GM23338 (cell line): ENCODE data around the gene ZNF429. TPM values are rescaled to one million over a fixed set of nuclear protein-coding genes. Genes with fewer than 3 reads are reported as not detected.
A peak's percentile ranks its signal among the peaks of the same experiment; 100 is the strongest.

Source experiments
- ATAC-seq: fragments of 200-7000 bp; cut with Tn5 transposase; 3 replicates; pipeline ENCODE4 v1.9.1; 2020
- DNase-seq: peaks from one replicate; pipeline ENCODE4 v3.0.0-alpha.2; 2015; ENCODE audit warnings: low spot score
- H2AFZ ChIP-seq: fragments of 200-600 bp; sonication (generic); 2 replicates; pipeline ENCODE4 v1.8.0; 2016; ENCODE audit warnings: antibody characterized with exemption, mild to moderate bottlenecking, moderate library complexity
- H3F3A ChIP-seq: fragments of 200-600 bp; sonication (generic); replicated peaks from 2 replicates; pipeline ENCODE4 v1.8.0; 2017; ENCODE audit warnings: antibody characterized with exemption, mixed run types, low read depth
- H3K27ac ChIP-seq: fragments of 200-600 bp; sonication (generic); 2 replicates; pipeline ENCODE4 v1.6.1; 2016; ENCODE audit warnings: low read depth
- H3K27me3 ChIP-seq: fragments of 200-600 bp; sonication (generic); 2 replicates; pipeline ENCODE4 v1.8.0; 2016; ENCODE audit warnings: mild to moderate bottlenecking, mixed run types, moderate library complexity; ENCODE audit not compliant: insufficient read depth
- H3K36me3 ChIP-seq: fragments of 200-600 bp; sonication (generic); 2 replicates; pipeline ENCODE4 v1.8.0; 2016; ENCODE audit warnings: mild to moderate bottlenecking; ENCODE audit not compliant: insufficient read depth
- H3K4me1 ChIP-seq: fragments of 200-600 bp; sonication (generic); 2 replicates; pipeline ENCODE4 v1.8.0; 2016; ENCODE audit warnings: mild to moderate bottlenecking, moderate library complexity; ENCODE audit not compliant: insufficient read depth
- H3K4me2 ChIP-seq: fragments of 200-600 bp; sonication (generic); 2 replicates; pipeline ENCODE4 v1.7.1; 2017; ENCODE audit warnings: mixed run types
- H3K4me3 ChIP-seq: fragments of 200-600 bp; sonication (generic); 2 replicates; pipeline ENCODE4 v1.6.1; 2016; ENCODE audit warnings: mixed run types
- H3K79me2 ChIP-seq: fragments of 200-600 bp; sonication (generic); replicated peaks from 2 replicates; pipeline ENCODE4 v1.8.0; 2017; ENCODE audit warnings: mild to moderate bottlenecking; ENCODE audit not compliant: insufficient read depth
- H3K9me2 ChIP-seq: fragments of 200-600 bp; sonication (generic); 2 replicates; pipeline ENCODE4 v1.8.0; 2017; ENCODE audit not compliant: insufficient read depth
- H4K20me1 ChIP-seq: fragments of 200-600 bp; sonication (generic); replicated peaks from 2 replicates; pipeline ENCODE4 v1.8.0; 2017; ENCODE audit warnings: mild to moderate bottlenecking; ENCODE audit not compliant: insufficient read depth
- H3K27ac Mint-ChIP-seq: 2 replicates; pipeline ENCODE4 v1.8.0; 2020; ENCODE audit warnings: inconsistent platforms, mild to moderate bottlenecking, moderate library complexity, mixed read lengths
- H3K27me3 Mint-ChIP-seq: 3 replicates; pipeline ENCODE4 v1.8.0; 2022; ENCODE audit warnings: low read depth, mild to moderate bottlenecking, moderate library complexity, mixed read lengths, inconsistent platforms; ENCODE audit not compliant: insufficient read depth, poor library complexity
- H3K36me3 Mint-ChIP-seq: 3 replicates; pipeline ENCODE4 v1.8.0; 2021; ENCODE audit warnings: low read depth, mild to moderate bottlenecking, inconsistent platforms, moderate library complexity, mixed read lengths
- H3K4me1 Mint-ChIP-seq: 3 replicates; pipeline ENCODE4 v1.8.0; 2020; ENCODE audit warnings: mild to moderate bottlenecking, inconsistent platforms, mixed read lengths
- H3K4me3 Mint-ChIP-seq: 3 replicates; pipeline ENCODE4 v1.8.0; 2021; ENCODE audit warnings: moderate library complexity, mild to moderate bottlenecking, inconsistent platforms, mixed read lengths
- H3K9me3 Mint-ChIP-seq: 3 replicates; pipeline ENCODE4 v1.8.0; 2020; ENCODE audit warnings: moderate library complexity, mild to moderate bottlenecking, inconsistent platforms, mixed read lengths
- EZH2 ChIP-seq: fragments of 200-600 bp; sonication (generic); IDR thresholded peaks from one replicate; pipeline ENCODE4 v1.8.0; 2017; ENCODE audit warnings: antibody characterized with exemption, mild to moderate bottlenecking, low read depth; ENCODE audit not compliant: unreplicated experiment
- JUNB ChIP-seq: IDR thresholded peaks from one replicate; pipeline ENCODE4 v1.6.1; 2016; ENCODE audit warnings: antibody characterized with exemption; ENCODE audit not compliant: unreplicated experiment
- POLR2AphosphoS5 ChIP-seq: IDR thresholded peaks from 2 replicates; pipeline ENCODE4 v1.6.1; 2016; ENCODE audit warnings: antibody characterized with exemption, low read depth
- STAT1 ChIP-seq: IDR thresholded peaks from one replicate; pipeline ENCODE4 v1.6.1; 2016; ENCODE audit warnings: antibody characterized with exemption; ENCODE audit not compliant: unreplicated experiment
- ZNF114 ChIP-seq: fragments of 250-450 bp; sonication (Bioruptor Pico); IDR thresholded peaks from 2 replicates; pipeline ENCODE4 v1.5.0; 2020; ENCODE audit warnings: mild to moderate bottlenecking, moderate library complexity
- ZNF331 ChIP-seq: fragments of 250-450 bp; sonication (Bioruptor Pico); IDR thresholded peaks from 2 replicates; pipeline ENCODE4 v1.5.0; 2020; ENCODE audit warnings: low read depth, mild to moderate bottlenecking, moderate library complexity
- polyA plus RNA-seq: library from polyadenylated mRNA; unstranded; fragments of >200 nt; fragmentation: Nextera tagmentation; extraction: Ambion mirVana; gene quantifications from 2 replicates; pipeline ENCODE4 v1.2.1, GENCODE V29; 2016
- total RNA-seq: library from RNA; depleted of rRNA; stranded (reverse); fragments of >200 nt; shearing (Covaris generic); gene quantifications from 2 replicates; pipeline ENCODE4 v1.2.3, GENCODE V29; 2014
- TF ChIP-seq, protein P1 (sequence below): IDR thresholded peaks from one replicate; pipeline ENCODE4 v1.6.1; 2018; ENCODE audit warnings: antibody characterized with exemption; ENCODE audit not compliant: unreplicated experiment
- TF ChIP-seq, protein P2 (sequence below), 2 experiments: fragments of 200-600 bp in 1 of 2; sonication (generic) in 1 of 2; conservative IDR thresholded peaks; 2 replicates each; pipeline versions ENCODE4 v1.5.1 to v1.6.1; 2016 to 2017; ENCODE audit warnings: antibody characterized with exemption in 2 of 2, low read depth in 2 of 2, mild to moderate bottlenecking in 2 of 2, moderate library complexity in 1 of 2

The ZNF429 gene
- total and polyA plus RNA-seq, 2 experiments from 2014 or later, result 13.4 to 18.9 TPM

DNA sequence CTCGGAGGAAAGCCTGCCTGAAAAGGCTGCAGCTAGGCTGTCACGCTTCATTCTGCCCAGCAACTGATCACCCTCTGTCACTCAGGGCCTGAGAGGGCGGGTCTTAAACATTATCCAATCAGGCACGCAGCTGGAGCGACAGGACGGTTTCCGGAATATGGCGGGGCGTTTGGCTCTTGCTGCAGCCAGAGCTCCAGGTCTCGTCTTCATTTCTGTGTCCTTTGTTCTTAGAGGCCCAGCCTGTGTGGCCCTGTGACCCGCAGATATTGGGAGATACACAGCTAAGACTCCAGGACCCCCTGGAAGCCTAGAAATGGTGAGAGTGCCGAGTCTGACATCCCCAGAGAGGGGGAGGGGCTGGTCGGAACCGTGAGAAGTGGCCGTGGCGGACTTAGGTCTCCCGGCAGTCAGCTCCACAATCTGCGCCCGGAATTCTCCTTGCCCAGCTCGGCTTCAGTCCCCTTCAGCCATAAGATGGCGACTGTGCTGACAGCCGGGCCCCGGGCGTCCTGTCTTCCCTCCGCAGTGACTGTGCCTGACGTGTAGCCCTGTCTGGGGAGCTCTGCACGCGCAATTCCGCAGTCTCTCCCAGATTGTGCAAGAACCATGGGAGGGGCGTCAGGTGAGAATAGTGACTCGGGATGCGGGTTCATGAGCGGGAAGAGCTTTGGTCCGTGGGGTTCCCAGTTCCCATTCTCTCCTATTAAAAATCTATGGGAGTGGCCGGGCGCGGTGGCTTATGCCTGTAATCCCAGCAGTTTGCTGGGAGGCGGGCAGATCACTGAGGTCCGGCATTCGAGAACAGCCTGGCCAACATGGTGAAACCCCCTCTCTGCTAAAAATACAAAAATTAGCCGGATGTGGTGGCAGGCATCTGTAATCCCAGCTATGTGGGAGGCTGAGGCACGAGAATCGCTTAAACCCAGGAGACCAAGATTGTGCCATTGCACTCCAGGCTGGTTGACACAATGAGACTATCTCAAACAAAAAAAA is at the start of gene ZNF429 (continued):
- no peak for TF ChIP-seq ZNF331 (CRISPR knock-in tag)

DNA sequence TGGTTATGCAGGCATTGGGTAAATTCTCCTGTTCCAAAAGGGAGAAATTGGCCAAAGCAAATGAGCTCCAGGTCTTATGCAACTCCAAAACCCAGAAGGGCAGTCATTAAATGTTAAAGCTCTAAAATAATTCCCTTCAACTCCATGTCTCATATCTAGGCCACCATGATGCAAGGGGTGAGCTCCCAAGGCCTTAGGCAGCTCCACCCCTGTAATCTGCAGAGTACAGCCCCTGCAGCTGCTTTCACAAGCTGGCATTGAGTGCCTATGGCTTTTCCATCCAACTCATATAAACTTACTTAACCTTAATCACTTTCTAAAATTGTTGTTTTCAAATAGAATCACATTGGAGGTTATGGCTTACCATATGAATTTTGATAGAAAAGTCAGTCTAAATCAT is 44.7 kb upstream of the ZNF429 start:
- H3K4me1 Mint-ChIP-seq, result no peaks in the 10 kb centered on the region
- TF ChIP-seq, protein P1, sequence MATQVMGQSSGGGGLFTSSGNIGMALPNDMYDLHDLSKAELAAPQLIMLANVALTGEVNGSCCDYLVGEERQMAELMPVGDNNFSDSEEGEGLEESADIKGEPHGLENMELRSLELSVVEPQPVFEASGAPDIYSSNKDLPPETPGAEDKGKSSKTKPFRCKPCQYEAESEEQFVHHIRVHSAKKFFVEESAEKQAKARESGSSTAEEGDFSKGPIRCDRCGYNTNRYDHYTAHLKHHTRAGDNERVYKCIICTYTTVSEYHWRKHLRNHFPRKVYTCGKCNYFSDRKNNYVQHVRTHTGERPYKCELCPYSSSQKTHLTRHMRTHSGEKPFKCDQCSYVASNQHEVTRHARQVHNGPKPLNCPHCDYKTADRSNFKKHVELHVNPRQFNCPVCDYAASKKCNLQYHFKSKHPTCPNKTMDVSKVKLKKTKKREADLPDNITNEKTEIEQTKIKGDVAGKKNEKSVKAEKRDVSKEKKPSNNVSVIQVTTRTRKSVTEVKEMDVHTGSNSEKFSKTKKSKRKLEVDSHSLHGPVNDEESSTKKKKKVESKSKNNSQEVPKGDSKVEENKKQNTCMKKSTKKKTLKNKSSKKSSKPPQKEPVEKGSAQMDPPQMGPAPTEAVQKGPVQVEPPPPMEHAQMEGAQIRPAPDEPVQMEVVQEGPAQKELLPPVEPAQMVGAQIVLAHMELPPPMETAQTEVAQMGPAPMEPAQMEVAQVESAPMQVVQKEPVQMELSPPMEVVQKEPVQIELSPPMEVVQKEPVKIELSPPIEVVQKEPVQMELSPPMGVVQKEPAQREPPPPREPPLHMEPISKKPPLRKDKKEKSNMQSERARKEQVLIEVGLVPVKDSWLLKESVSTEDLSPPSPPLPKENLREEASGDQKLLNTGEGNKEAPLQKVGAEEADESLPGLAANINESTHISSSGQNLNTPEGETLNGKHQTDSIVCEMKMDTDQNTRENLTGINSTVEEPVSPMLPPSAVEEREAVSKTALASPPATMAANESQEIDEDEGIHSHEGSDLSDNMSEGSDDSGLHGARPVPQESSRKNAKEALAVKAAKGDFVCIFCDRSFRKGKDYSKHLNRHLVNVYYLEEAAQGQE, result no peak
- H4K20me1 ChIP-seq, result 0 out of 2 replicates have a peak, but pooled peaks cover 9% of the 10 kb centered on the region
- no peaks in the 10 kb centered on the region; the same call in 1 of the 2 replicates for H3K4me1 ChIP-seq
- H3K79me2 ChIP-seq, result peaks cover 80% of the 10 kb centered on the region
- ATAC-seq (no peak), DNase-seq (no peak)
- H3K9me3 Mint-ChIP-seq, result peaks cover 61% of the 10 kb centered on the region
- H3K4me3 ChIP-seq, result no peak overlapping the region
- no peaks in the 10 kb centered on the region for H3K9me2 ChIP-seq
- peaks cover 19% of the 10 kb centered on the region for H3K36me3 ChIP-seq
- H3K27ac Mint-ChIP-seq, result no peak overlapping the region
- no peak overlapping the region for H3K4me2 ChIP-seq
- no peak overlapping the region for H3K27ac ChIP-seq
- no peak overlapping the region for H3K4me3 Mint-ChIP-seq
- H3F3A ChIP-seq, result no peaks in the 10 kb centered on the region
- H2AFZ ChIP-seq, result no peak overlapping the region
- no peaks in the 10 kb centered on the region for H3K27me3 ChIP-seq
- H3K27me3 Mint-ChIP-seq, result peaks cover 10% of the 10 kb centered on the region
- H3K36me3 Mint-ChIP-seq, result peaks cover 68% of the 10 kb centered on the region

DNA sequence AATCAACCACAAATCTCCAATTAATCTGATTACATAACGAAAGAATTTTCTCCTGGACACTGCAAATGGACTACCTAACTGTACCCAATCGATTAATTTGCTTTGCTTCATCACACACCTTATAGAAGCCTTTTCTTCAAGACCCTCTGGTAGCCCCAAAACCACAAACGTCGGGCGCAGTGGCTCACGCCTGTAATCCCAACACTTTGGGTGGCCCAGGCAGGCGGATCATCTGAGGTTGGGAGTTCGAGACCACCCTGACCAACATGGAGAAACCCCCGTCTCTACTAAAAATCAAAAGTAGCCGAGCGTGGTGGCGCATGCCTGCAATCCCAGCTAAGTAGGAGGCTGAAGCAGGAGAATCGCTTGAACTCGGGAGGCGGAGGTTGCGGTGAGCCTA is 42.9 kb upstream of the ZNF429 start:
- H3K27me3 ChIP-seq, result no peaks in the 10 kb centered on the region
- no peaks in the 10 kb centered on the region for H3F3A ChIP-seq
- H3K27ac ChIP-seq, result no peak overlapping the region
- no peaks in the 10 kb centered on the region; the same call in 1 of the 2 replicates for H3K4me1 ChIP-seq
- DNase-seq (no peak), ATAC-seq (no peak)
- peak overlapping the region; percentile 99; the same call in 2 of the 3 replicates for H3K4me3 Mint-ChIP-seq
- H3K36me3 Mint-ChIP-seq, result peaks cover 50% of the 10 kb centered on the region
- peaks cover 7% of the 10 kb centered on the region; the same call in 1 of the 2 replicates for H3K36me3 ChIP-seq
- no peaks in the 10 kb centered on the region for H3K9me2 ChIP-seq
- peaks cover 61% of the 10 kb centered on the region for H3K79me2 ChIP-seq
- no peak for TF ChIP-seq STAT1
- no peak for TF ChIP-seq ZNF331 (CRISPR knock-in tag)
- TF ChIP-seq JUNB, result no peak
- TF ChIP-seq, protein P1, result no peak
- TF ChIP-seq ZNF114 (CRISPR knock-in tag), result no peak
- no peak for TF ChIP-seq POLR2AphosphoS5
- TF ChIP-seq EZH2, result no peak
- TF ChIP-seq, protein P2, sequence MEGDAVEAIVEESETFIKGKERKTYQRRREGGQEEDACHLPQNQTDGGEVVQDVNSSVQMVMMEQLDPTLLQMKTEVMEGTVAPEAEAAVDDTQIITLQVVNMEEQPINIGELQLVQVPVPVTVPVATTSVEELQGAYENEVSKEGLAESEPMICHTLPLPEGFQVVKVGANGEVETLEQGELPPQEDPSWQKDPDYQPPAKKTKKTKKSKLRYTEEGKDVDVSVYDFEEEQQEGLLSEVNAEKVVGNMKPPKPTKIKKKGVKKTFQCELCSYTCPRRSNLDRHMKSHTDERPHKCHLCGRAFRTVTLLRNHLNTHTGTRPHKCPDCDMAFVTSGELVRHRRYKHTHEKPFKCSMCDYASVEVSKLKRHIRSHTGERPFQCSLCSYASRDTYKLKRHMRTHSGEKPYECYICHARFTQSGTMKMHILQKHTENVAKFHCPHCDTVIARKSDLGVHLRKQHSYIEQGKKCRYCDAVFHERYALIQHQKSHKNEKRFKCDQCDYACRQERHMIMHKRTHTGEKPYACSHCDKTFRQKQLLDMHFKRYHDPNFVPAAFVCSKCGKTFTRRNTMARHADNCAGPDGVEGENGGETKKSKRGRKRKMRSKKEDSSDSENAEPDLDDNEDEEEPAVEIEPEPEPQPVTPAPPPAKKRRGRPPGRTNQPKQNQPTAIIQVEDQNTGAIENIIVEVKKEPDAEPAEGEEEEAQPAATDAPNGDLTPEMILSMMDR (conservative IDR thresholded peaks at IDR 0.05; ENCODE audit: low read depth in 2 of 2), result no peak
- peak overlapping the region; percentile 83 for H3K4me2 ChIP-seq
- H3K27me3 Mint-ChIP-seq, result peaks cover 10% of the 10 kb centered on the region
- 0 out of 2 replicates have a peak, but pooled peaks cover 9% of the 10 kb centered on the region for H4K20me1 ChIP-seq
- no peaks in the 10 kb centered on the region for H3K4me1 Mint-ChIP-seq
- H3K9me3 Mint-ChIP-seq, result peaks cover 44% of the 10 kb centered on the region
- H3K27ac Mint-ChIP-seq, result no peak overlapping the region
- H2AFZ ChIP-seq, result no peak overlapping the region
- H3K4me3 ChIP-seq, result peak overlapping the region; percentile 89
